Fibroblast of mammary gland (primary cell): ENCODE results near the gene RAI1.

Experiments used
- DNase-seq: peaks from one replicate; pipeline ENCODE4 v3.0.0-alpha.2; 2010; ENCODE audit warnings: low read depth
- H3K4me3 ChIP-seq: 2 replicates; pipeline ENCODE4 v1.5.1; 2011; ENCODE audit warnings: low read depth, mild to moderate bottlenecking, low read length, moderate library complexity; ENCODE audit not compliant: control insufficient read depth
- CTCF ChIP-seq: conservative IDR thresholded peaks from 2 replicates; pipeline ENCODE4 v1.5.1; 2011; ENCODE audit warnings: low read depth, low read length, inconsistent platforms; ENCODE audit not compliant: control insufficient read depth, insufficient read depth

Gene RAI1

GRCh38 chr17:17798573-17799255, 117.5 kb downstream of the RAI1 start:
- no peak for TF ChIP-seq CTCF
- no peak for DNase-seq
- no peak overlapping the region for H3K4me3 ChIP-seq

- no peak for DNase-seq
- no peak for TF ChIP-seq CTCF
- no peak overlapping the region for H3K4me3 ChIP-seq
Observed at GRCh38 chr17:17800504-17801021, 119.3 kb downstream of the RAI1 start.

- no peak for DNase-seq
- no peak overlapping the region for H3K4me3 ChIP-seq
- no peak for TF ChIP-seq CTCF
Observed at GRCh38 chr17:17801800-17802481, 120.7 kb downstream of the RAI1 start.

GRCh38 chr17:17804007-17804406, 122.7 kb downstream of the RAI1 start:
- TF ChIP-seq CTCF, result no peak
- no peak overlapping the region for H3K4me3 ChIP-seq
- DNase-seq, result no peak

- DNase-seq, result no peak
- H3K4me3 ChIP-seq, result no peak overlapping the region
- no peak for TF ChIP-seq CTCF
Observed at GRCh38 chr17:17805575-17805974, 124.3 kb downstream of the RAI1 start.

GRCh38 chr17:17806035-17806434, 124.8 kb downstream of the RAI1 start:
- H3K4me3 ChIP-seq, result no peak overlapping the region
- no peak for DNase-seq
- no peak for TF ChIP-seq CTCF
